Stimulated activated CD8-positive, alpha-beta memory T cell treated with anti-CD3 and anti-CD28 coated beads, Interleukin-12 subunit alpha, Interleukin-12 subunit beta, amount 100 ng/mL, for 4 hours (primary cell): ENCODE results near the gene C22orf23.
"Not testable (repeated sequence)": the region's sequence is repeated elsewhere in the genome, so short reads cannot be mapped to it uniquely, and the experiment has no call there.

Experiments used
- DNase-seq: peaks from one replicate; pipeline ENCODE4 v3.0.0-alpha.2; 2020; ENCODE audit warnings: low read depth

C22orf23 gene

GRCh38 chr22:37954686-37955085 is 1.3 kb upstream of the C22orf23 start:
- DNase-seq, result no peak

GRCh38 chr22:37953062-37953436 is 352 bp downstream of the C22orf23 start:
- DNase-seq, result no peak

- DNase-seq, result not testable (repeated sequence)
These were observed 772 bp downstream of the C22orf23 start for GRCh38 chr22:37952629-37953028.

- no peak for DNase-seq
These were observed 2.1 kb downstream of the C22orf23 start for GRCh38 chr22:37951305-37951704.

- DNase-seq, result not testable (repeated sequence)
These were observed 6.1 kb downstream of the C22orf23 start for GRCh38 chr22:37947142-37947795.

- not testable (repeated sequence) for DNase-seq
These were observed 9.0 kb downstream of the C22orf23 start for GRCh38 chr22:37944423-37944822.

GRCh38 chr22:37943825-37944198 is 9.6 kb downstream of the C22orf23 start:
- no peak for DNase-seq

- no peak for DNase-seq
These were observed 10.1 kb downstream of the C22orf23 start for GRCh38 chr22:37943136-37943824.

- DNase-seq, result no peak
These were observed 11.3 kb downstream of the C22orf23 start for GRCh38 chr22:37942133-37942532.

GRCh38 chr22:37940698-37941376 is 12.6 kb downstream of the C22orf23 start:
- no peak for DNase-seq

- peak; percentile 67 for DNase-seq
These were observed 19.6 kb downstream of the C22orf23 start for GRCh38 chr22:37933711-37934376.

GRCh38 chr22:37932821-37933578 is 20.4 kb downstream of the C22orf23 start:
- DNase-seq, result no peak

- no peak for DNase-seq
These were observed 21.0 kb downstream of the C22orf23 start for GRCh38 chr22:37932401-37932800.

- no peak for DNase-seq
These were observed 21.5 kb downstream of the C22orf23 start for GRCh38 chr22:37931893-37932389.

- DNase-seq, result no peak
These were observed 22.4 kb downstream of the C22orf23 start for GRCh38 chr22:37930952-37931440.

GRCh38 chr22:37930270-37930951 is 23.0 kb downstream of the C22orf23 start:
- DNase-seq, result no peak

- DNase-seq, result no peak
These were observed 24.0 kb downstream of the C22orf23 start for GRCh38 chr22:37929390-37929789.

- no peak for DNase-seq
These were observed 25.8 kb downstream of the C22orf23 start for GRCh38 chr22:37927637-37927936.

- no peak for DNase-seq
These were observed 26.4 kb downstream of the C22orf23 start for GRCh38 chr22:37926771-37927636.

GRCh38 chr22:37926358-37926757 is 27.0 kb downstream of the C22orf23 start:
- DNase-seq, result no peak
